HS-27A (cell line): ENCODE data around the gene VSTM2L.
"Not testable (repeated sequence)": the region's sequence is repeated elsewhere in the genome, so short reads cannot be mapped to it uniquely, and the experiment has no call there.

Source experiments
- DNase-seq: peaks from one replicate; pipeline ENCODE4 v3.0.0-alpha.2; 2012; ENCODE audit warnings: low read depth, missing footprints

The VSTM2L gene, protein sequence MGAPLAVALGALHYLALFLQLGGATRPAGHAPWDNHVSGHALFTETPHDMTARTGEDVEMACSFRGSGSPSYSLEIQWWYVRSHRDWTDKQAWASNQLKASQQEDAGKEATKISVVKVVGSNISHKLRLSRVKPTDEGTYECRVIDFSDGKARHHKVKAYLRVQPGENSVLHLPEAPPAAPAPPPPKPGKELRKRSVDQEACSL

DNA sequence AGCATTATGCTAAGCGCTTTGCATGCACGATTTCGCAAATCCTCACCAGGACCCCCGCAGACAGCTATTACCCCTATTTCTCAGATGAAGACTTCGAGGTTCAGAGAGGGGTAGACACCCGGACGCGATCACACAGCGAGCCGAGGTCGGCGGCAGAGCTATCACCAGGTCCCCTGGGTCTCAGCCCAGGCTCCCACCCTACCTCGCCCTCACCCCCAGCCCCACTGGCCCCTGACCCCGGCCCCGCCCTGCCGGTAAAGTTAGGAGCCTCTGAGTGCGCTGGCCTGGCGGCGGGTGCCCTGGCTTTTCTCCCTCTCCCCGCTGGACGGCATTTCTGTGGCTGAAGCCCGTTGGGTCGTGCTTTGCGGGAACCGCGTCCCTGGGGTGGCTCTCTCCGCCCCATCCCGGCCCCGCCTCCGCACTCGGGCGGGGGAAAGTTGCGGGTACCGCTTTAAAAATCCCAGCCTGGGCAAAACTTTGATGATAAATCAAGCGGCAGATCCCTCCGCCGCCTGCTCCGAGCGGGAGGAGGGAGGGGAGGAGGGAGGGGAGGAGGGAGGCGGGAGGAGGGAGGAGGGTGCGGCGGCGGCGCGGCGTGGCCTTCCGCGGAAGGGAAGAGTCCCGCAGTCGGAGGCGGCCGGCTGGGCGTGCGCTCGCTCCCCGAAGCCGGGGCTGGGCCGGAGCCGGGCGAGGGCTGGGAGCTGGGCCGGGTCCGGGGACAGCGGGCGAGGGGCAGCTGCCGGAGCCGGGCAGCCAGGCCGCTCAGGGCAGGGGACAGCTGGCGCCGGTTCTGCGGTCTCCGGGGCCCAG is at the start of gene VSTM2L:
VSTM2L (plus strand) TSS at position 624 of the 810 bp plus-strand sequence. CDS start 224 bp downstream, outside the sequence.
- no peak for DNase-seq

DNA sequence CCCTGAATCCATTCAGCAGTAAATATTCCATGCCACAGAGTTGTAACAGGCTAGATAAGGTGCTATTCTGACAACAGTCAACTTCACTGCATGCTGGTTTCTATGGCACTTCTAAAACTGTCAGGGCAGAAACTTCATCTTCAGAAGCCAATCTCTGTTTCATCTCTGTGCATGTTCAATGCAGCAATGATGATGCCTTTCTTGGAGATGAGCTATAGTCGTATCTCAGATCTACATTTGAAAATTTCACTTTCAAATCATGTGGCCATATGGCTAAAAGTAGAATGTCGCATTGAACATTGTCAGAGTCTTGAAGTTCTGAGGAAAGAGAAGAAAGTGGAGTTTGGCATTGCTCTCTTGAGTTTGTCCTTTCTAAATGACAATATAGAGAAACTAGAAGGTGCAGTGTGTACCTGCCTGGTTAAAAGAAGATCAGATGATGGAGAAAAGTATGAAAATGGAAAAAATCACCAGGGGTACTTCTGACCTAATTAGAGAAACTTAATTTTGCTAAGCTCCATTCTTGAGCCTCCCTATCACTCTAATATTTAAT is 49.0 kb upstream of the VSTM2L start:
- DNase-seq, result no peak

DNA sequence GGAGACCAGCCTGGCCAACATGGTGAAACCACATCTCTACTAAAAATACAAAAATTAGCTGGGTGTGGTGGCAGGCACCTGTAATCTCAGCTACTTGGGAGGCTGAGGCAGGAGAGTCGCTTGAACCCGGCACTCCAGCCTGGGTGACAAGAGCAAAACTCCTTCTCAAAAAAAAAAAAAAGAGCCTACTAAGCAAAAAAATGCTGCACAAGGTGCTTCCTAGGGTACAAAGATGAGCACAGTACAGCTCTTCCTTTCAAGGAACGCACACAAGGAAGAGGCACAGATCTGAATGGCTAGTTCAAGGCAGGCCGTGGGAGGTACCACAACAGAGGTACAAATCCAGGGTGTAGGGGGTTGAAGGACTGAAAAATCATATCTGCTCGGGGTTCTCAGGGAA is 46.9 kb upstream of the VSTM2L start:
- not testable (repeated sequence) for DNase-seq

DNA sequence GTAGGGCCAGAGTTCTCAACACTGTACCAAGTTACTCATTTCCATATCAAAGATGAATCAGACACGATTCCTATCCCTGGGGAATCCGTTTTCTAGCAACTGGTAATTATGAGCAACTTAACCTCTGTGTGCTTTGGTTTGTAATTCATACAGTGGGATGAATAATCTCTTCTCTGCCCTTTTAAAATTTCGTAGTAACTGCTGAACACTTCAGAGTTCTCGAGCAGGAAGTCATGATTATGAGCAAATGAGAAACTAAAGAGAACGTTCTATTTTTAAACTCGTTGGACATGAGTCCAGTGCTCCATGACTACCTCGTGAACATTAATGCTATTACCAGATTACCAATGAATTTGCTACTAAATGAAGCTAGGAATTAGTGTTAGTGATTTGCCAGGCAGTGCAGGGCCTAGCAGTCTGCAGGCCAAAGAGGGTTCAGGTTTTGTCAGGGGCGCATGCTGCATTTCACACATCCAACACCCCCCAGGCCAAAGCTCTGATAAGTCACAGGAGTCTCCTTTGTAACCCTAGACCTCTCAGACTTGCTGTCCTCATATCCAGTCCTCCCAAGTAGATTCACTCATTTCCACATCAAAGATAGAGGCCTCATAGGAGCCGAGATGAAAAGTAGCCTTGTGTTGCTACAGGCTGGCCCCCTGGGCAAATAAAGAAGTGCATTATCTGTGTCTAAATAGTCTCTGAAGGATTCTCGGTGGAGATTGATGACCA is 45.8 kb upstream of the VSTM2L start:
- DNase-seq, result no peak

DNA sequence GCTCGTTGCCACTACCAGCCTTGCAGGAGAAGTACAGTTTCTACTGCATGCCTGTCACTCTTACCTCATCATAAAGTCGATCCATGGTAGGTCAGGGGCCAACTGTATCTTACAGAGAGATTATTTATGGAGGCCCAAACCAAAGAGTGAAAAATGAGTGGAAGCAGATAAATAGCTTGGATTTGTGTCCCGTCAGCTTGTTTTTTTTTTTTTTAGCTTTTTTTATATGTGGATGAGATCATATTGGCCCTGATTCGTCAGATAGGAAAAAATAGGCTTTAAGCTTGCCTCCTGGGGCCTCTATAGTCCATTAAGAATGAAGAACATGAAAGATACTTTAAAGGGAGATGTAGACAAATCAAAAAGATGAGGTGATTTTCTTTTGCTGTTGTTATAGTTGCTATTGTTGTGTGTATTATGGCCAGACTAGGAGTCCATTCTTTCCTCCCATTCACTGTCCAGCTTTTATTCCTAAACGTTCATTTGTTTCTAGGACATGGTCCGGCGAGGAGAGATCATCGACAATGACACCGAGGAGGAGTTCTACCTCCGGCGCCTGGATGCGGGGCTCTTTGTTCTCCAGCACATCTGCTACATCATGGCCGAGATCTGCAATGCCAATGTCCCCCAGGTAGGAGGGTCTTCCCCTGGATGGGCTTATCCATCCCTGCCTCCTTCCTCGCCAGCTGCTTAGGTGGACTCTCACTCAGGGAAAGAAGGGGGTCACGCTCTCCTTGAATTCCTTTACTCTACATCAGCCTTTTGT is 43.3 kb upstream of the VSTM2L start:
- no peak for DNase-seq

DNA sequence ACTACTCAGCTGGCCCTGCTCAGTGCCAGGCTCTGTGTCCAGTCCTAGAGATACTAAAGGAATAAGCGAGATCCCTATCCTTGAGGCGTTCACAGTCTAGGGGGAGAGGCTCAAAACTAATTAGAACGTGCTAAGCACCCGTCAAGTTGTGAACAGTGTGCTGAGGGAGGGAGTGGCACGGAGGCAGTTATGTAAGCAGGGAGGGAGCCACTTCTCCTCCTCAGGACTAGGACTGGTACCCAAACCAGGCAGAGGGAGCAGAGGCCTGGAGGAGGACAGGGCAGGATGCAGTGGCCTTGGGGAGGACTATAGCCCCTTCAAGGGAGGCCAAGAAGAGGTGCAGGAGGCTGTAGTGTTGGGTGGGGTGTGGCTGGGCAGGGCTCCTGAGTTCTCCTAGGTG is 39.6 kb upstream of the VSTM2L start:
- no peak for DNase-seq

DNA sequence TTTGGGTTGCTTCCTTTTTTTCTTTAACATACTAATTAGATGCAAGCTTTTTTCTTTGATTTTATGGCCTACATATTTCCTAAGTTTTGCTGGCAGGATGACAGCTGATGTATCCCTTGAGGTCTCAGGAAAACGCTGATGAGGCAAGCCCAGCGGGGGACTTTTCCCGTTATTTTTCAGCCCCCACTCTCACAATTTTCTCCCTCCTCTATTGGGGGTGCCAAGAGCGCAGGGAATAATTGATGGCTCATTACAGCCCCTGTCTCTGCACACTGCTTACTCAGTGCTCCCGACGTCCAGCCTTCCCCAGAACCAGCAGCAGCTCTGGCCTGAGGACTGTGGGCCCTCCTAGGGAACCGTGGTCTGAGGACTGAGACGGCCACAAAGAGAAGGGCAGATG is 38.6 kb upstream of the VSTM2L start:
- no peak for DNase-seq

DNA sequence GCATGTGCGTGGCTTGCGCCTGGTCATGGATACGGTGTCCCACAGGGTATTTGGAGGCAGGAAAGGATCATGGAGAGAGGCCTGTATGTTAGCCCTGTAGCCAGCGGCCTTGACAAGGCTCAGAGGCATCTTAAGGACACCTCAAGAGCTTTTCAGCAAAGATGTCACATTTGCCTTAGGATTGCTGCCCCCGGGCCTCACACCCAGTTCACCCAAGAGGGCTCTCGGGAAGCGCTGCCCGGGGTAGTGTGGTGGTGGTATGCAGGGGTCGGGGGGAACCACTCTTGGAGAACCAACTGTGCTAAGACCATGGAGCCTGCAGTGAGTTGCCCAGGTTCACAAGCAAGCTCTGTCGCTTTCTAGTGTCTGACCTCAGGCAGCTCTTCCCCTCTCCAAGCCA is 36.9 kb upstream of the VSTM2L start:
- DNase-seq, result no peak

DNA sequence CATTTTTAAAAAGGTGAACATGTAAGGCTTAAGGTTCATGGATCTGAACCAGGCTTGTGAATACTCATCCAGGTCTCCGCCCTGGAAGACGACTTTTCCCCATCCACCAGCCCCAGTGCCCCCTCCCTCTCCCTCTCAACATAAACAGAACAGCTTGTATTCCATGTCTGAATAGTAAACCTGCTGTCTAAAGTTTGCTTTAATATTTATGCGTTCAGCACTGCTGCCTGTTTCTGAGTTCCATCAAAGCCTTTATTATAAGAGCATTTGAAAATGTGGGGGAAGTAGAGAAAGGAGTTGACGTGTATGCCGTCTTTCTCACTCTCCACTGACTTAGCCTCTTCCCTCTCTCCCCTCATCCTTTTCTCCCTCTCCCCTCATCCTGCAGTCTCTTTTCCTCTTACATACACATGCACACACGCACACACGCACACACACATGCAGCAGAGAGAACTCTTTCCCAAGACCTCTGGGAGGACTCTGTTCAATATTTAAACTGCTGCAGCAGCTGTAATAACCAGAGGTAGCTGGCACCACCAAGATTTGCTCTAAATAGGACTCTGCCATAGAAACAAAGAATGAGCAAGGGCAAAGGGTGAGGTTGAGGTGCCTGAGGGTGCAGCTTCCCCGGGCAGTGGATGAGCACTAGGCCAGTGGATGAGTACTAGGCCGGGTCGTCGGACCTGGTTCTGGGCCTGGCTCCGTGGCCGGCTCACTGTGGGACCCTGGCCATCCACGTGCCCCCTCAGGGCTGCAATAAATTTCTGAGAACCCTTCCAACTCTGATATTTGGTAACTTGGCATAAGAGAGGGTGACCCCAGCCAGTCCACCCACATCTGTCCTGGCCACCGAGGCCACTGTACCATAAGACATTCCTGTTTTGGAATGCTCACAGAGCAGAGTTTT is 35.4 kb upstream of the VSTM2L start:
- no peak for DNase-seq

DNA sequence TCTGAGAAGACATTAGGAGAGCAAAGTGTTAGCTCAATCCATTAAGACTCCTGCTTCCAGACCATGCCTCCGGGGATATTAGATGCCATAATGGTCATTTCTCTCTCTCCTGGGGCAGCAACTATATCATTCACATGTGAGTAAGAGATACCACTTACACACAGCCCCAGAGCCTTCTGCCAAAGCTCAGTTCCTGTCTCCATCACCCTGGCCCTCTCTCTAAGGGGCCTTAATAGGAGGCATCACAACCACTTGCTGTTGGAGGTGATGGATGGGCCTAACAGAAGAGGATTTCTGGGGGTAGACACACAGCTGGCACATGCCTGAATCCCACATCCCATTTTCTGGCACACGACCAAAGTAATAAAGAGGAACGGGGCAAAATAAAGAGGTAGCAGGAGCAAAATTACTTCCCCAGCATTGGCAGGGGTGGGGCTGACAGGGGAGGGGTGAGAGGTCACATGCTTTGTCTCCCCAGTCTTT is 34.0 kb upstream of the VSTM2L start:
- no peak for DNase-seq

DNA sequence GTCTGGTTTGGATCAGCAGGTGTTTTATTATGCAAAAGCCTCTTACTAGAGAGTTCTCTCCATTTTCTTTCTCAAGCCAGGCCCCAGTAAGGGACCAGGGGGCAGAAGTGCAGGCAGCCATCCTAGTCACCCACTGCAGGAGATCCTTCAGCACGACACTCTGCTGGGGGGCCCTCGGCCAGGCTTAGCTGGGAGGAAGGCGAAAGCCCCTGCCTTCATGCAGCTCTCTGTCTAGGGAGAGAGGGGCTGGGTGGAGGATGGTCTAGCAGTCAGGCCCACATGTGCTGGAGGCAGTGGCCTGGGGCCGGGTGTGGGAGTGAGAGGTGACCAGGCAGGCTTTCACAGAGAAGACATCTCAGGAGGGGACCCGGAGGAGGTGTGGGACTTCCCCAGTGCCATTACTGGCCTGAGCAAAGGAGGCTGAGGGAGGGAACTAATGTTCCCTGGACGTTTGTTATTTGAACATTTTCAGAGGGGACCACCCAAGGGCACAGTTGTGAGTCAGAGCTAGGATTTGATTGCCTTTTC is 33.5 kb upstream of the VSTM2L start:
- DNase-seq, result no peak

DNA sequence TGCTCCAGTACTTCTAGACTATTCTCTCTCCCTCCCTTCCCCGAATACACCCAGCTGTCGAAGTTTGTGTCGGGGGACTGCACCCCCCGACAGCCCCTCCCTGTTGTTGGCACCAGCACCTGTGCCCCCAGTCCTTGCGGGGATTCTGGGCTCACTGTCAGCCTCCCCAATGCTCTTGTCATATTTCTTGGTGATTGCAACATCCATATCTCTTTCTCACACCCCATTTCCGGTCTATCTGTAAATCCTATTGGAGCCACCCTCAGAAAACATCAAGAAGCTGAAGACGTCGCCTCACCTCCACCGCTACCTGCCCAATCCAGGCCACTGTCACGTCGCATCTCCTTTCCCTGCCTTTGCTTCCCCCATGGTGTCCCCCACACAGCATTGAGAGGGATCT is 32.6 kb upstream of the VSTM2L start:
- no peak for DNase-seq

DNA sequence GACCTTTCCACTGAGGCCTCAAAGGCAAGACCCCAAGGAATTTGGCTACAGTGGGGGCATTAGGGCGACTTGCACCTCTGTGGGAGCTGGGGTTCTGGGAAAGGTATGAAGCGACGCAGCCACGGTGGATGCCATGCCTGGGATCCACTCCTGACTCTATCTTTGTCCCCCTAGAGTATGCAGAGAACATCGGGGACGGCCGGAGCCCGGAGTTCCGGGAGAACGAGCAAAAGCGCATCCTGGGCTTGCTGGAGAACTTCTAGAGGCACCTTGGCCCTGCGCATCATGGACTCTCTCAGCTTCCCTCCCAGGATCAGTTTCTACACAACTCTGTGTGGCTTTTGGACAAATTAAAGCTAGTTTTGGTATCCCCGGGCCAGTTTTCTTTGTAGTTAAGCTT is 31.2 kb upstream of the VSTM2L start:
- no peak for DNase-seq

DNA sequence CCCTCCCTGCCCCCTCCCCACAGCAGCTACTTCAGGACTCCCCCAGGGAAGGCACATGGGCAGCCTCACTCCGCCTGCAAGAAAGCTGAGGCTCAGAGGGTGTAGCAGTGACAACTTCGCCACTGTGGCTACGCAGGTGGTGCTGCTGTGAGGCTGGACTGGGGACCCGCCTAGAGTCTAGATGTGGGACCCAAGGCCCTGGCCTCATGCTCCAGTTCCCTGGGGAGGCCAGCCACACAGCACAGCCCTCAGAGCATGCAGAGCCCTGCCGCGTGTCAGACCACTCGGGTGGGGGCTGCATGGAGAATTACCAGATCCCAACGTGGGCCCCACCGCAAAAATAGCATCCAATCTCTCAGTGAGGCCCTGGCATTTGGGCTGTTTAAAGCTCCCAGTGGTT is 30.8 kb upstream of the VSTM2L start:
- DNase-seq, result no peak

DNA sequence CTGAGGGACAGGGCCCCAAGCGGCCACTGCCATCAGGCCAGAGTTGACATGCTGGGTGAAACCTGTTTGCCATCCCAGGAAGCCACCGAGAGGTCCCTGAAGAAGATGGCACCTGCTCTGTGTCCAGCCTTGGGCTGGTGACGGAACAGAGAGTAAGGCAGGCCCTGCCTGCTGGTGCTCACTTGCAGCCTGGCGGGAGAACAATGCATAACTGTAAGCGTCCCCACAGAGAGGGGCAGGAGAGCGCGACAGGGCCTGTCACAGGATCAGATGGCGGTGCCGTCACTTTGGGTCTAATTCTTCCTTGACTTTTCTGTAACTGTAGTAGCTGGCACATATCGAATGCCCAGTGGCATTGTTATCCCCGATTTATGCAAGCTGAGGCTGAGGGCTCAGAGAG is 29.0 kb upstream of the VSTM2L start:
- no peak for DNase-seq

DNA sequence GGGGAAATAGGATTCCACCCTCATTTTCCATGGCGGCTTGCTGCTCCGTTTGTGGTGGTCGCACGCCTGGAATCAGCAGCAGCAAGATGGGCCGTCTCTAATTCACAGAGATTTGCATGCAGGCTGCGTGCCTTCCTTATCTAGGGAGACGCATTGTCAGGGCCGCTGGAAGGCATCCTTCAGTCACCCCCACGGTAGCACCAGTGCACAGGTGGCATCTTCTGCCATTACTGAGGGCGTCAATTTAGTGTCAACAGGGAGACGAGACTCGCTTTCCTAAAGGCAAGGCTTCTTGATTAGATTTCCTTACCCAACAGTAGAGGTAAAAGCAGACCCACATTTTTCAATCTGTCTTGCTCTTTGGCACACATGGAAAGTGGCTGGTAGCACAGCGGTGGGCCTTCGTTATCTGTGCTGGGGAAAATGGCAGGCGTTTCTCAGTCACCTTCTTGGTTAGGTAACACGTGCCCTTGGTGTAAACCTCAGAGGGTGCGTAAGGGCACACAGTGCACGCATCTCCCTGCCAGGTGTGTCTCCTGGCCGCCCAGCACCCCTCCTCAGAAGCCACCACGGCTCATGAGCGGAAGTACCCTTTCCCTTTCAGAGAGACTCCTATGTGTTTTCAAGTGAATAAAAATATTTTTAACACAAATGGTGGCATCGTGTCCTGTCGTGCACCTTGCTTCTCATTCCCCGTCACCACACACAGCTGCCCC is 27.3 kb upstream of the VSTM2L start:
- no peak for DNase-seq

DNA sequence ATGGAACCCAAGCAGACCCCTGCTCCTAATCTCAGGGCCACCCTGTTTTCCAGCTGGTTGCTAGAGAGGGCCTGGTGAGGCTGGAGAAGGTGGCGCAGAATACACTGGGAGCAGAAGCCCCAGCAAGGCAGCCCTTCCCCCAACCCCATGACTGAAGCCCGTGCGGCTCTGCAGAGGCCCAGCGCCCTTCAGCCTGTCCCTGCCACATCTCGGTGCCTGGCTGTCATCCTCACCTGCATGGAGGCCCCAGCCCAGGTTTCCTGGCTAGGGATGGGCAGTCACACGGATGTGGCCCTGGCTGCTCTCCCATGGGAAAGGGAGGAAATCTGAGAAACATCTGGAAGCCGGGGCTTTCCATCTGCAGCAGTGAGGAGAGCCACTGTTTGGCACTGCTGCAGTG is 26.1 kb upstream of the VSTM2L start:
- no peak for DNase-seq

DNA sequence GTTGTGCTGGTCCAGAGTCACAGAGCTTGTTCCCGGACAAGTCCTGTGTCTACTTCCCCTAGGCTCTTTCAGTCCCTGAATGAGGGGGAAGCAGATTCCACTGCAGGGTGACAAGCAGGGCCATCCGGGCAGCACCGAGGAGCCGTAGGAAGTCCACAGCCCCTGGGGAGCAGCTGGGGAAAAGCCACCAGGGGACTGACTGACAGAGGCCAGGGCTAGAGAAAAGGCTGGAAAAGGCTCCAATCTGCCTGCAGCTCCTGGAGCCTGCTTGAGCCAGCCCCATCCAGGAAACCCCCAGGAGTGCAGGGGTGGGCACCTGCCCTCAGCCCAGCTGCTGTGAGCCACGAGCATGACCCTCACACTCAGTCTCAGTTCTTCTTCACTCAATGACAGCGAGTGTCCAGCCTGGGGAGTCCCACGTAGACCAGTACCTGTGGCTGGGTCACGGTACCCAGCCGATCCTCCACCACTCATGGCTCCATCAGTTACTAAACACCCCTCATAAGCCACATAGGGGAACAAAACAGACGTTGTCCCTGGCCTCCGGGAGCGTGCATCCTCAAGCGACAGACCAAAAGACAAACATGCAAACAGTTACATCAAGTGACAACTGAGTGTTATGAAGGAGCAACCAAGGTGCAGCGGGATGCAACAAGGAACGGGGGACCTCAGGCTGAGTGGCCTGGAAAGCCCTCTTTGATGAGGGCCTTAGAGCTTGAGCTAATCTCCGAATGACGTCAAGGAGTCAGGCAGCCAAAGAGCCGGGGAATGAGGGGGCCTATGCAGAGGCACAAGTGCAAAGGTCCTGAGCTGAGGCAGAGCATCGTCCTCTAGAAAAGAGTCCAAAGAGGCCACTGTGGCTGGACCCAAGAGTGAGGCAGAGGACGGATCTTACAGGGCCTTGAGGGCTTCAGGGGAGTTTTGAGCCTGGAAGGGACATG is 24.8 kb upstream of the VSTM2L start:
- DNase-seq, result no peak
